Uterus (tissue), 4 donors: ENCODE measurements around the gene CD96. TPM values are rescaled to one million over a fixed set of nuclear protein-coding genes. Genes with fewer than 3 reads are reported as not detected.

Source experiments
- DNase-seq, 2 donors: peaks; one replicate each; pipeline ENCODE4 v3.0.0-alpha.2; 2019 to 2020
- H3K27ac ChIP-seq, 2 donors: fragments of 200-600 bp; sonication (generic); 1 replicate in 1 of 2; 2 replicates in 1 of 2; pipeline ENCODE4 v1.5.1; 2016 to 2018
- H3K27me3 ChIP-seq, 2 donors: fragments of 200-600 bp; sonication (generic); one replicate each; pipeline ENCODE4 v1.5.1; 2018 to 2019; ENCODE audit warnings: control low read depth in 1 of 2
- H3K36me3 ChIP-seq, 2 donors: fragments of 200-600 bp; sonication (generic); one replicate each; pipeline ENCODE4 v1.5.1; 2019; ENCODE audit warnings: control low read depth in 1 of 2
- H3K4me1 ChIP-seq, 2 donors: fragments of 200-600 bp; sonication (generic); one replicate each; pipeline ENCODE4 v1.5.1; 2018 to 2019; ENCODE audit warnings: control low read depth in 1 of 2
- H3K4me3 ChIP-seq, 2 donors: fragments of 200-600 bp; sonication (generic); 1 replicate in 1 of 2; 2 replicates in 1 of 2; pipeline ENCODE4 v1.5.1; 2018 to 2019; ENCODE audit warnings: mild to moderate bottlenecking in 1 of 2
- H3K9me3 ChIP-seq, 2 donors: fragments of 200-600 bp; sonication (generic); one replicate each; pipeline ENCODE4 v1.5.1; 2019; ENCODE audit warnings: control low read depth in 1 of 2
- CTCF ChIP-seq, 4 experiments: fragments of 200-600 bp in 2 of 4; fragments of 450-650 bp in 2 of 4; sonication (generic) in 2 of 4; IDR thresholded peaks; one replicate each; pipeline ENCODE4 v1.5.1; 2016 to 2019; ENCODE audit warnings: antibody characterized with exemption in 4 of 4, mild to moderate bottlenecking in 2 of 4, moderate library complexity in 1 of 4
- POLR2A ChIP-seq, 2 donors: fragments of 450-650 bp; IDR thresholded peaks; one replicate each; pipeline ENCODE4 v1.6.1; 2016; ENCODE audit warnings: antibody characterized with exemption in 2 of 2, mild to moderate bottlenecking in 1 of 2, moderate library complexity in 1 of 2
- intact Hi-C: fragments of 100-400 bp; cut with DNase I; formaldehyde crosslinking; loops from one replicate; pipeline ENCODE4 v1.15.1; 2023; ENCODE audit warnings: low total_unique reads
- total RNA-seq, 4 donors: library from RNA; depleted of rRNA in 3 of 4; stranded (reverse); fragments of >200 nt in 3 of 4; gene quantifications; one replicate each; pipeline versions ENCODE4 v1.1.0 to v1.2.4, GENCODE V29; 2014 to 2023
- donor health status: DM: yes; HTN: yes; CAD: no.

CD96 gene
- total RNA-seq, 4 donors from 2014 or later, result 1.0 to 2.8 (median 2.2) TPM

- no peak overlapping the region for H3K4me3 ChIP-seq
- no peaks in the 10 kb centered on the region for H3K27me3 ChIP-seq
- DNase-seq, result no peak
- H3K27ac ChIP-seq, result no peak overlapping the region
- H3K36me3 ChIP-seq, result no peaks in the 10 kb centered on the region
- H3K9me3 ChIP-seq, result no peaks in the 10 kb centered on the region
- no peak for TF ChIP-seq CTCF (IDR thresholded peaks at IDR 0.05)
- TF ChIP-seq POLR2A (IDR thresholded peaks at IDR 0.05), result no peak
- no peaks in the 10 kb centered on the region for H3K4me1 ChIP-seq
- intact Hi-C loops, result no loop called here
These were observed 37.5 kb downstream of the CD96 start for GRCh38 chr3:111579495-111579894.

GRCh38 chr3:111581403-111582119 is 39.6 kb downstream of the CD96 start:
- DNase-seq, result no peak
- no peaks in the 10 kb centered on the region for H3K27me3 ChIP-seq
- TF ChIP-seq POLR2A (IDR thresholded peaks at IDR 0.05), result no peak
- TF ChIP-seq CTCF (IDR thresholded peaks at IDR 0.05), result no peak
- H3K4me3 ChIP-seq, result no peak overlapping the region
- intact Hi-C loops, result no loop called here
- H3K4me1 ChIP-seq, result no peaks in the 10 kb centered on the region
- H3K36me3 ChIP-seq, result no peaks in the 10 kb centered on the region
- no peak overlapping the region for H3K27ac ChIP-seq
- no peaks in the 10 kb centered on the region for H3K9me3 ChIP-seq

- no peaks in the 10 kb centered on the region for H3K9me3 ChIP-seq
- no peak overlapping the region for H3K4me3 ChIP-seq
- H3K36me3 ChIP-seq, result no peaks in the 10 kb centered on the region
- H3K27ac ChIP-seq, result no peak overlapping the region
- TF ChIP-seq CTCF (IDR thresholded peaks at IDR 0.05) (no peak), POLR2A (IDR thresholded peaks at IDR 0.05) (no peak)
- intact Hi-C loops, result no loop called here
- no peaks in the 10 kb centered on the region for H3K27me3 ChIP-seq
- no peak for DNase-seq
- H3K4me1 ChIP-seq, result no peaks in the 10 kb centered on the region
These were observed 40.1 kb downstream of the CD96 start for GRCh38 chr3:111582120-111582474.

GRCh38 chr3:111584744-111585143 is 42.7 kb downstream of the CD96 start:
- no peaks in the 10 kb centered on the region for H3K36me3 ChIP-seq
- intact Hi-C loops, result no loop called here
- H3K4me1 ChIP-seq, result no peaks in the 10 kb centered on the region
- TF ChIP-seq CTCF (IDR thresholded peaks at IDR 0.05), result no peak
- TF ChIP-seq POLR2A (IDR thresholded peaks at IDR 0.05), result no peak
- H3K27me3 ChIP-seq, result no peaks in the 10 kb centered on the region
- no peak overlapping the region for H3K27ac ChIP-seq
- H3K9me3 ChIP-seq, result no peaks in the 10 kb centered on the region
- no peak overlapping the region for H3K4me3 ChIP-seq
- DNase-seq, result no peak

- Histone ChIP-seq H3K4me1 (no peaks in the 10 kb centered on the region), H3K27ac (no peak overlapping the region), H3K4me3 (no peak overlapping the region), H3K36me3 (no peaks in the 10 kb centered on the region), H3K9me3 (no peaks in the 10 kb centered on the region), H3K27me3 (no peaks in the 10 kb centered on the region)
- intact Hi-C loops, result no loop called here
- DNase-seq, result no peak
- TF ChIP-seq POLR2A (IDR thresholded peaks at IDR 0.05), result no peak
- TF ChIP-seq CTCF (IDR thresholded peaks at IDR 0.05), result no peak
These were observed 43.2 kb downstream of the CD96 start for GRCh38 chr3:111585217-111585616.
